SK-N-MC (cell line): ENCODE data around the gene PGPEP1.

Experiments used
- EZH2 ChIP-seq: fragments of 200-600 bp; sonication (generic); IDR thresholded peaks from one replicate; pipeline ENCODE4 v1.6.1; 2017; ENCODE audit warnings: antibody characterized with exemption
- FOXP2 ChIP-seq: optimal IDR thresholded peaks from 2 replicates; pipeline ENCODE3; 2011; ENCODE audit warnings: mild to moderate bottlenecking, moderate library complexity; ENCODE audit not compliant: insufficient read depth; ENCODE audit errors: extremely low read length, control extremely low read depth
- POLR2AphosphoS5 ChIP-seq: IDR thresholded peaks from 2 replicates; pipeline ENCODE4 v1.6.1; 2012; ENCODE audit warnings: mild to moderate bottlenecking, low read depth, low read length, borderline replicate concordance

GRCh38 chr19:18373407-18373891 lies 33.1 kb downstream of the PGPEP1 start:
- TF ChIP-seq EZH2 = no peak
- no peak for TF ChIP-seq POLR2AphosphoS5
- TF ChIP-seq FOXP2 = no peak
